Stimulated activated CD4-positive, alpha-beta T cell treated with anti-CD3 and anti-CD28 coated beads, Interleukin-12 subunit alpha, Interleukin-12 subunit beta, amount 100 ng/mL, for 4 hours (primary cell): ENCODE data around the gene ELMO1.

Experiments used
- DNase-seq: peaks from one replicate; pipeline ENCODE4 v3.0.0-alpha.2; 2020

ELMO1 gene

DNA sequence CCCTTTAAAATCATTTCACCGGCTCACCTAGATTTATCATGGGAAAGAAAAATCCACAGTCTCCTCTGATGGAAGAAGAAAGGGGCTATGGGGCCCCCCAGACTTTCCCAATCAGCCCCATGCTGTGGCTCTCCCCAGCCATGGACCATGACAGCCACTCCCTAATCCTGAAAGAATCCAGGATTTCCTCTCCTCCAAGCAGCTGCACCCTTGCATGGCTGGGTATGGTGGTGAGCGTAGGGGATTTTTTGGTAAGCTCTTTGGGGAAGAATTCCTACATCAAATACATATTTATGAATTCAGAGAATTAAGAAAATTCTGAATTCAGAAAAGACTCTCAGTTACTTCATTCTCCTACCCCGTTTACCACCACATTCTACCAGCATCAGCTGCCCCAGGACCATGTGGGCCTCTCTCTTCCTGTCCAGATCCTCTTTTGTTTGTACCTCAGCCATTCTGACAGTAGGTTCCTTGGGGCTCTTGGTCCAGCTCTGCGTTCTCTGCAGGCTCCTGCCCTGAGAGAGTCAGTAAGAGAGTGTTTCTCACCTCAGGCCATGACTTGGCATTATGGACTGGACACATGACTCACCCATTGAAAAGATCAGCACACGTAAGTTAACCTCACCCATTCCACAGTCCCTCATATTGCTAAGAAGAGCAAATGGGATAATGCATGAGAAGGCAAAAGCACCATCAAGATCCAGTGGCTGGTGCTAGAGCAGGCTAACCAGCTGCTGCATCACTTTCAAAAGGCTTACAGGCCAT, 337.8 kb downstream of the ELMO1 start:
- DNase-seq, result no peak

DNA sequence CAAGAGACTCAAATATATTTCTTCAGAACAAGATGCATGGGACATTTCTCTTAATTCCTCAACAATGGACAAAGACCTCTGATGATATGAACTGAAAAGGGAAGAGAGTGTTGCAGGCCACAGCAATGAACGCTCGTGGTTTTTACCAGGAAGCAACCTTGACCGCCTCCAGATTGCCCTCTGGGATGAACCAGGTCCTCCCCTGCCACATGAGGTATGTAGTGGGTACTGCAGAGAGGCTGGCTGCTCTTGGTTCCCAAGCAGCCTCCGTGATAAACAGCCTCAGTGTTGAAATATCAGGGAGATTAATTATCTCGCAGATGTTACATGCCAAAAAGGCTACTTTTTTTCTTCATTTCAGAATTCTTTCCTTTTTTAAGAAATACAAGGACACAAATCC, 338.8 kb downstream of the ELMO1 start:
- DNase-seq, result no peak

DNA sequence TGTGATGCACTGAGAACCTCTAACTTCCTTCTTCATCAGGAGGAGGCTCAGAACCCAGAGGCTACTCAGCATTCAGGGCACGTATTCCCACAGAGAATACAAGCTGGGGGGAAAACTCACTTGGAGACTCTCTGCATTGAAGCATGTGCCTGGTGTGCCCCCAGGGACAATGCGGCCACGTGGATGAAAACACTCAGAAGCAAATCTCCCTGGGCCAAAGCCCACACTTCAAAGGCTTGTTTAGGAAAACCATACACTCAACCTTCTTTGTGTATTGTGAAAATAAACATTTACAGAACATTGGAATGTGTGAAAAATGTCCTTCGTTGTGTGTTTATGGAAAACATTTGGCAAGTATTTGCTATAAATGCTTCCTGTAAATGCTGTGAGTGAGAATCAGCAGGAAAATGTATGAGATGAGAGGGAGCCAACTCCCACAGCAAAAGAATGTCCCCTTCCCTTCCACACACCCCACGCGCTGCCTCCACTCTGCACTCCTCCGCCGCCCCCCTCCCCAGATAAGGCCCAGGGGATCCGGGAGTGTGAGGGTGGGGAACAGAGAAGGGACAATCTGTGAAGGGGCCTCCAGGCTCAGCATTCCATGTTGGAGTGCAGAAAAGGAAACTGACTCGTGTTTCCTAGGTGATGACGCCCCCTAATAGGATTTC, 339.5 kb downstream of the ELMO1 start:
- no peak for DNase-seq

DNA sequence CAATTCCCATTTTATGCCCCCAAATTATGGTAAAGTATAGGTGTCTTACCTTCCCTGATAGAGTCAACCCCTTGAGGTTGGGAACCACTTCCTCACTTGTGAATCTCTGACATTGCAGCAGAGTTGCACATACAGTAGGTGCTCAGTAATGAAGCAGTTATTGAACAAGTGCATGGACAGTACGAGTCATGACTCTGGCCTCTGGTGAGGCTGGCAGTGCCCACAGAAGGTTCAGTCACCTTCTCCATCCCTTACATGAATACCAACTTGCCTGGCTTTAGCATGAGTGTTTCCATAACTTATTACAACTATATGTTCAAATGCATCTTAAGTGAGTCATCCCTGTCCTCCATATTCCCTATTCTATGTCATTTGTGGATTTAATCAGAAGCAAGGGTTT, 340.0 kb downstream of the ELMO1 start:
- no peak for DNase-seq

DNA sequence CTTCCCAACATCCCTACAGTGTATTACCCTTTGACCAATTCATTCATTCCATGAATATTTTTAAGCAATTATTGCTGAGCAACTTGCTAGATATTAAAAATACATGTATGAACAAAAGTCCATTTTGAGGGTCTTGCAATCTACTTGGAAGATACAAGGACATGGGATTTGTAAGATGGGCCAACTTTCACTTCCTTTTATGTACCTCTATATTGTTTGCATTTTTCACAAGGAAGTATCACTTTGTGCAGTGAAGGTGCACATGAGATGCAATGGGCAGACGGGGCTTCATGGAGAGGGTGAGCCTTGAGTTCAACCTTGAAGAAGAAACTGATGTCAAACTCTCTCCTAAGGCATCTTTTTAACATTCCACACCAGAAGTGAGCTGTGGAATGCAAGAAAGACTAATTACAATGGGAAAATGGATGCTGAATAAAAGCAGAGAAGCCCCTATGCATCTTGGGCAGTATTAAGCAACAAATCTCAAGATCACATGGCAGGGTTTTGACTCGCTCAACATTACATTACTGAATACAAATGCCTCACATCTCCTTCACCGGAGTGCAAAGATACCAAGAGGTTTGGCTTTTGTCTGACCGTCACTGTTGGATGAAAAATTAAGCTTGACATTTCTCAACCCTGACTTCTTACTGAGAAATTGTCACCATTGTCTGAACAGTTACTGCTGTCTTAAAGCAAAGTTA, 341.5 kb downstream of the ELMO1 start:
- no peak for DNase-seq

DNA sequence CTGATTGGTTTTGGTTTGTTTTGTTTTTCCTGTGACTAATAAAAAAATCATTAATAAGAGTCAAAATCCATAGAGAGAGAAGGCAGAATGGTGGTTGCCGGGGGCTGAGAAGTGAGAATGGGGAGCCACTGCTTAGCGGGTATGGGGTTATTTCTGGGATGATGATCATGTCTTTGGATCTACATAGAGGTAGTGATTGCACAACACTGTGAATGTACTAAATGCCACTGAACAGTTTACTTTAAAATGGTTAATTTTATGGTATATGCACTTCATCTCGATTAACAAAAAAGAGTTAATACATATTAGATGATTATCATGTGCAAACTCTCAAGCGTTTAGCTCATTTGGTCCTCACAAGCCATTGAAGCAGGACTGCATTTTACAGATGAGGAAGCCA, 342.9 kb downstream of the ELMO1 start:
- DNase-seq, result no peak

DNA sequence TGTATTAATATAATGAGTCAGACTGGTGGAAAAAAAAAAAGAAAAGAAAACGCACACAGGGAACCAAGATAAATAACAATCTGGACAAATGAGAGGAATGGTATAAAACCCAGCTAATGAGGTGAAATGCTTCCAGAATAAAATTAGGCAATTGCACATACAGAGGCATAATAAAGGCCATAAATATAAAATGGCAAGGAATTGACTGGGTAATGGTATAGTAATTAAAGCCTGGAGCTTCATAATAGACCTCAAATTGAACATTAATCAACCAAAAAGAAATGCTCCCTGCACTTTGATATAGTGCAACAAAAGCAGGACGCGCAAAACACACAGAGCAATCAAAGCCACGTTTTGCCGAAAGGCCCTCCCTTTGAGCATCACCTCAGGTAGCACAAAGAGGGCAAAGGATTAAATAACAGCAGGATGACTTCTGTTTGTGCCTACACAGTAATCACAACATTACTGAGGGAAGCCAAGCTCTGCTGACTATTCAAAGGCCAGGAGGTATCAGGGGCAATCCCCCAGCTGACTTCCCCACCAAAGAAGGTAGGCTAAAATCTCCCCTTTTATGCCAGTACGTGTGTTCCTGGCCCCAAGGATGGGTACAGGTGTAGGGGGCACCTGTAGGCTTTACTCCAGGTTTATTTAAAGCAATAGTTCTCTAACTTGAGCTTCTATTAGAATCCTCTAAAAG, 343.7 kb downstream of the ELMO1 start:
- DNase-seq, result no peak

DNA sequence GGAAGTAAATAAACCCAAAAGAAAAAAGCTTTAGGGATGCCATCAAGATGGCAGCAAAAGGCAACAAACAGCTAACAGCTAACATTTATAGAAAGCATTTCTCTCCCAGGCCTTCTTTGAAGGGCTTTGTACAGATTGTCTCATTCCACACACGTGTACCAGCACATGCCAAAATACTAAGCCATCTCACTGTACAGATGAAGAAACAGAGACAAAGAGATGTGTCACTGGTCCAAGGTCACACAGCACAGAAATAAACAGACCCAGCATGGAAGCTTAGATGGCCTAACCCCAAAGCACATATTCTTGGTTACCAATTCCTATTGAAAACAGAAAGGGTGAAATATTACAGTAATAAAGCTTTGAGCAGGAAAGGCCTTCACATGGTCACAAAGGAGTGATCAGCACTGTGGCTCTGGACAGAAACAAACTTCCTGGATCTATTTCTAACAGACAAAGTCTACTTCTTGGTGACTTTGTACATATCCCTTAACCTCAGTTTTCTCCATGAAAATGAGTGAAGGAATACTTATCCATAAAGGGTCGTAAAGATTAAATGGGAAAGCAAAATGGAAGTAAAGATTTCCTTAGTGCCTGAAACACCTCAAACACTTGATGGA, 346.0 kb downstream of the ELMO1 start:
- DNase-seq, result no peak

DNA sequence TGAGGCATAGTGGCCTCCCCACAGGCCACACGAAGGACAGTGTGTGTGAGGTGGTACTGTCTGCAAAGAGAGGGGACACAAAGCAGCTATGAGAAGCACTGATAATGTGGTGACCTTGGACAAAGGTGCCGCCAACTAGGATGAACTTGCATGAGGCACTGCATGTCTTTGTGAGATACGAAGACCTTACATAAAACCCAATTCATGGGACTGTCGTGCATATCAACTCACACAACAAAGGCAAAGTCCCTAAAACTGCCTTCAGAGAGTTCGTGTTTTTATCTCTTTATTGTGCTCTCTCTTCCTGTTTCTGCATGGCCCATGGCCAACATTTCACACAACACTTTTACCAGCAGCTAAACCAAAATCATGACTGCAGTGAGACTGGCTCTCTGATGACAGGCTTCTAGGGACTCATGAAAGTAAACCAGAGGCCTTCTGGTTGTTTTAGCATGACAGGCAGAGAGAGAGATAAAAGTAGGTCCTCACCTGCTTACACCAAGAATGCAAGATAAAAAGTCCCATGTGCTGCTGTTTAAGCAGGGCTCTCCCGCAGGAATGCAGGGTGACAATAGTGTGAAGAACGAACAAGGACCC, 347.8 kb downstream of the ELMO1 start:
- DNase-seq, result no peak

DNA sequence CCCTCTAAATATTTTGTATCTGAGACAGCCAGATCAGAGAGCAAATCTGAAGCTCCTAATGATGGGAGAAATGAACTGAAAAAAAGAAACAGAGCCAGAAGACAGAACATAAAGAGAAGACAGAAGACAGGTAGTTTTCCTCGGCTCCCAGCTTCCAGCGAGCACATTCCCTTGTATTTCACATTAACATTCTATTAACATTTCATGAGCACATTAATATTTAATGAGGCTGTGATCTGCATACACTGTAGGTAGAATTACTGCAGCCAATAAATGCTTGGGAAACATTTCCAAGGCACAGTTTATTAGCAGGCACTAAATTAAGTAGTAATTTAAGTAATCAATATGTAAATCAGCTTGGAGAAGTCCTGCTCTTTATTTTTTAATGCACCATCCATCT, 349.9 kb downstream of the ELMO1 start:
- DNase-seq, result no peak

DNA sequence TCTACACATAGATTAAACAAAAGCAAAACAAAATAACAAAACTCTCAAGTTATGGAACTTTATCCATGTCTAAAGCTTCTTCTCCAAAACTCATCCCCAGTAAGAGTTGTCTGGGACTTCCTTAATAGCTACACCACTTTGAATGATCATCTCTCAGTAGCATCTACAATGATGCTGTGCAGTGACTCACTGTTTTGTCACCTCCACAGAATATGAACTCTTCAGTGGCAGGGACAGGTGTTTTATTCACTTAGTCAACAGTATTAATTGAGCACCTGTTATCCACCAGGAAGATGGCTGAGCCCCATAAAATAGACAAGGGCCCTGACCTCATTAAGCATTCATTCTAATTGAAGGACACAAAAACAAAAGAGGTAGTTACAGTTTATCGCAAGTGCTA, 350.7 kb downstream of the ELMO1 start:
- DNase-seq, result no peak

DNA sequence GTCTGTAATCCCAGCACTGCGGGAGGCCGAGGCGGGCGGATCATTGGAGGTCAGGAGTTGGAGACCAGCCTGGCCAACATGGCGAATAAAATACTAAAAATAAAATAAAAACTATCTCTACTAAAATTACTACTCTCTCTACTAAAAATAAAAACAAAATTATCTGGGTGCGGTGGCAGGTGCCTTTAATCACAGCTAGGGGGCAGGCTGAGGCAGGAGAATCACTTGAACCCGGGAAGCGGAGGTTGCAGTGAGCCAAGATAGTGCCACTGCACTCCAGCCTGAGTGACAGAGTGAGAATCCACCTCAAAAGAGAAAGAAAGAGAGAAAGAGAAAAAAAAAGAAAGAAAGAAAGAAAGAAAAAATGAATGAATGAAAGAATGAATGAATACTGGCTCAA, 351.4 kb downstream of the ELMO1 start:
- DNase-seq, result no peak

DNA sequence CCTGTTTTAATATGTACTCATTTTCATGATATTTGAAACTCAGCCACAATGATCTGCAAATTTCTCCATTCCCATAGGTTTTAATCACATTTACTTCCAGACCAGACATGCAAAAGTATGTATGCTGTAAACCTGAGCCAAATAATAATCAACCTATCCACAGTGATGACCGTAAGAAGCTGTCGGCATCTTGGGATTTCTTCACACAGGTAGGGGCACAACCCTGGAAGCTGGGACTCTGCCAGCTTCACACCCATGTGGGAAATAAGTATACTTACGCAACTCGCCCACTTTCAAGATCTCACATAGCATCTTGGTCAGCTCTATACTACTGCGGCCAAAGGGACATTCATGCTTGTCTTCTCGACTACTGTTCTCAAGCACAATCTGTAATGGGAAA, 352.3 kb downstream of the ELMO1 start:
- DNase-seq, result no peak

DNA sequence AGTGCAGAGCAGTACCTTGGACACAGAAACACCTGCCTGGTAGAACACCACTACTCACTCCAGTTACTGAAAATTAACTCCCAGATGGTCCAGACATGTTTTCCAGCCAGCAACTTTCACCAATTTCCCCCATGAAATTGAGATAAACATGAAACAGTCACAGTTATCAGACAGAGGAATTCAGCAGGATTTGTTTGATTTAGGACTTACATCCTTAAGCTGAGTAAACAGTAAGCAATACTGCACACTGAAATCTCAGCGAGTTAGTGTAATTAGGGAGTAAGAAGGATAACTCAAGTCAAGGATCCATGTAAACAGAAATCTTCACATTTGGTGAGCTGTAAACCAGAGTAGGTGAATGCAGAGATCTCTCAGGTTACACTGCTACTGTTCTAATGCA, 353.5 kb downstream of the ELMO1 start:
- no peak for DNase-seq

DNA sequence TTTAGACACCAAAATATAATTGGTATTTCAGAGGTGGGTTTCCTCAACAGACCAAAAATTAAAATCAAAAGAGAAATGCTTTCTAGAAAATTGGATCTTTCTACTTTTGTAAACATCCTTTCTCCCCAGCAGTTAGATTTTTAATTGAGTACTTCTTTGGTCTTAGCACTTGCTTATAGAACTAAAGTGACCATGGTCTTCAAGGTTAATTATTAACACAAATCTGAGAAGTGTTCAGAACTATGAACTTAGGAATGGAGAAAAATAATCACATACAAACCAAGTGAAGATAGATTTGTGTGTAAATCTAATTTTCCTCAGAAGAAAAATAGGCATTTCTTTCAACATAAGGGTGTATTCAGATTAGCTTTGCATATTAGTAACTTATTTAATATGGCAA, 355.4 kb downstream of the ELMO1 start:
- no peak for DNase-seq

DNA sequence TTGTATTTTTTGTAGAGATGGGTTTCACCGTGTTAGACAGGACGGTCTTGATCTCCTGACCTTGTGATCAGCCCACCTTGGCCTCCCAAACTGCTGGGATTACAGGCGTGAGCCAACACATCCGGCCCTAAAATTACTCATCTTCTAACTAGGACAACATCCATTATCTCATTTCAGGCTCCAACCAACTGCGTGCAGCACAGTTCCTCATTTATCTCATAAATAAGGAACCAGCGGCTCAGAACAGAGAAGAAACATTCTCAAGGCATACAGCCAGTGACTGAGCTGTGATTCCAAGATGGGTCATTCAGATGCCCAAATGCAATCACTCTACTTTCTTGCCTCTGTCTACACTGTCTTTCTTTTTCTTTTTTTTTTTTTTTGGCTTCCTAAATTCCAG, 356.1 kb downstream of the ELMO1 start:
- no peak for DNase-seq

DNA sequence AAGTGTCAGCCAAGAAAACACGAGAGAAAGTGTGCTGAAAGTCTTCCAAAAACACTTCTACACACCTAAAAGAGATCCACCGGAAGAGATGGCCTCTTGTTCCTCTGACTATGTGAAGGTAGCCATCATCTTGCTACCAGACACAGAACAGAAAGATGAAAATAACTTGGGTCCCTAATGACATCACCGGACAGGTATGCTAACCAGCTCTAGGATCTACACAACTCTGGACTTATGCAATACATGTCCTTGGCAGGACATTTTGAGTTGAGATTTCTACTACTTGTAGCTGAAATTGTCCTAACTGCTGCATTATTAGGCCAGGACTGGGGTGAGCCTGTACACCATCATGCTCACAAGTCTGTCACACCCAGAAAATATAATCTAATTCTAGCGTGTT, 358.7 kb downstream of the ELMO1 start:
- no peak for DNase-seq

DNA sequence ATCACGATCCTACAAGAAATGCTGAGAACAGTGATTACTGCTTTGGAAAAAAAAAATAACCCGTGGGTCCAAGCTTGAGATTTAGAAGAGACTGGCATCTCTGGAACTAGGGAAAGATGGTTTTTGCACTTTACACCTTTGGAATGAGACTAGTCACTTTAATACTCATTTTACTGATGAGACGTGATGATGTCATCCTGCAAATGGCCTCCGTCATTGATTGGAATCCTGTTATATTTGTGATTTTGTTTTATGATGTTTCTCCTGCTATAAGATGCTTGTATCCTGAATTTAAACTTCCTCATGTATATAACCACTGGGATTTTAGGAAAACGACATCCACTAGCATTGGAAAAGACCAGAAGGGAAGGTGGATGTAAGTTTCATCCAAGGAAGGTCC, 363.1 kb downstream of the ELMO1 start:
- DNase-seq, result no peak

DNA sequence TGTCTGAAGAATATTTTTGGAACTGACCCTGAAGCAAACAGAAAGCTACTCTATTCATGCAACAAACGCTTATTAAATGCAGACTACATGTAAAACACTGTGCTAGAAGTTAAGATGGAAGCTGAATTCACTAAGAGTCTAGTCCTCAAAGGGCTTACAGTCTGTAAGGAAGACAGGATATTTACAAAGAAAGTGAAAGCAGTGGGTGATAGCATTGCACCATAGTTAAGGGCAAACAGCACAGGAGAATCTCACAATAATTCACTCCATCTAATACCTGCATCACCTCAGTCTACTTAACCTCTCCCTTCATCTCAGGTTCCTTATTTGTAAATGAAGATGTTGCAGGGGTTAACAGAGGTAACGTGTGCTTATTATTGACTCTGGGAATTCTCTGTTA, 364.4 kb downstream of the ELMO1 start:
- no peak for DNase-seq

DNA sequence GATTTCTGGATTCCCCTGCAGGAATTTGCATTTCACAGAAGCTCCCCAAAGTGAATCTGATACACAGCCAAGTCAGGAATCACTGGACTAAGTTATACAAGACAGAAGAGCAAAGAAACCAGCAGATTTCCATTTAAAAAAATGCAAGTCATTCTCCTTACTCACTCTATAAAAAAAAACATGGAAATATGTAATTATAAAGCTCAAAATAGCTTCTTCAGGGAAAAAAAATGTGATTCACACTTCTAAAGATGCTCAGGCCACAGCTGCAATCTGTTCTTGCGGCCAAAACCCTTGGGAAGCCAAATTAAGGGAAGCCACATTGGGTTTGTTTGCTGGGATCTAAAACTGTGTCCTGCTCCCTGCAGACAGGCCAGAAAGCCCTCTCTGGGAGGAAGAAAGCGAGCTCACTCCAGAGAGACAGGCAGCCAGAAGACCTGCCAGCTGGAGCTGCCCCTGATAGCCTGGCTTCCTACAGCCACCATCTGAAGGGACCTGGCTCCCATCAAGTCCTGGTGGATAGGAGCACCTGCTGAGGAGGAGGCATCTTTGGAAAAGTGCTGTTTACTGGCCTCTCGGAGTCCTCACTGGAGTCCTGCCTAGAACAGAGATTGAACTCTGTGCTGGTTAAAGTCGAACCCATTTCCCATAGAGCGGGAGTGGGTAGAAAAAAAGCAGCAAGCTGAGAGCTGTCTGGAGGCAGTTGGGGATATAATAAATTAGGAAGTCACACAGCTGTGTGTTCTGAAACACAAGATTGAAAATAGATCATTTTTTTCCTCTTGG, 365.2 kb downstream of the ELMO1 start:
- no peak for DNase-seq

DNA sequence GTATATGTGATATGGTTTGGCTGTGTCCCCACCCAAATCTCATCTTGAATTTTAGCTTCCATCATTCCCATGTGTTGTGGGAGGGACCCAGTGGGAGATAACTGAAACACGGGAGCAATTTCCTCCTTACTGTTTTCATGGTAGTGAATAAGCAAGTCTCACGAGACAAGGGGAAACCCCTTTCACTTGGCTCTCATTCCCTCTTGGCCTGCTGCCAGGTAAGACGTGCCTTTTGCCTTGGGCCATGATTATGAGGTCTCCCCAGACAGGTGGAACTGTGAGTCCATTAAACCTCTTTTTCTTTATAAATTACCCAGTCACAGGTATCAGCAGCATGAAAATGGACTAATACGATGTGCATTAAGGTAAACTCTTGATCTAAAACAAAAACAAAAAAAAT, 367.2 kb downstream of the ELMO1 start:
- peak; percentile 31 for DNase-seq

DNA sequence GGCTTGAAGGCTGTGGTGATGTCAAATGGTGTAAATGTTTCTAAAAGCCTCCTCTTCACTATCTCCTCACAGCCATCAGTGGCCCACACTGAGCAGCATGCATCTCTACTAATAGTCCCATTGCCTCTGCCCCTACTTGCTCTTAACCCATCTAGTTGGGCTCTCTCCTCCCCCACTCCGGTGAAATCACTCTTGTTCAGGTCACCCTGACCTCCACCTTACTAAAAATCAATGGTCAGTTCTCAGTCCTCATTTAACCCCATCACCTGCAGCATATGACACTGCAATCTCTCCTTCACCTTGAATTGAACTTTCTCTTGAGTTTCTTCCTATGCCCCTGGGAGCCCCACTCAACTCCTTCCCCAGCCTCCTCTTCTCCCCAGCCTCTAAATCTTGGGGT, 369.2 kb downstream of the ELMO1 start:
- no peak for DNase-seq
